K562 (cell line): ENCODE measurements around the gene ADGRA1. TPM values are rescaled to one million over a fixed set of nuclear protein-coding genes. Genes with fewer than 3 reads are reported as not detected.

Experiments
- ATF1 ChIP-seq, 2 experiments: fragments of 450-650 bp in 1 of 2; IDR thresholded peaks; 2 replicates each; pipeline ENCODE4 v1.6.1; 2016; ENCODE audit warnings: missing compliant biosample characterization in 1 of 2, missing genetic modification characterization in 1 of 2
- CC2D1A ChIP-seq: fragments of 450-650 bp; IDR thresholded peaks from 2 replicates; pipeline ENCODE4 v1.6.1; 2017; ENCODE audit warnings: mild to moderate bottlenecking
- EHMT2 ChIP-seq: fragments of 450-650 bp; IDR thresholded peaks from 2 replicates; pipeline ENCODE4 v1.6.1; 2018; ENCODE audit warnings: antibody characterized with exemption
- LEF1 ChIP-seq: fragments of 450-650 bp; IDR thresholded peaks from 2 replicates; pipeline ENCODE4 v1.6.1; 2016; ENCODE audit warnings: mild to moderate bottlenecking
- RCOR1 ChIP-seq, 2 experiments: IDR thresholded peaks; 2 replicates each; pipeline ENCODE4 v1.6.1; 2012; ENCODE audit warnings: low read depth in 2 of 2, low read length in 2 of 2, borderline replicate concordance in 1 of 2, improper control_type of control experiment in 1 of 2
- ZBTB17 ChIP-seq: fragments of 450-650 bp; formaldehyde crosslinking; IDR thresholded peaks from 2 replicates; pipeline ENCODE4 v1.4.0; 2020; ENCODE audit warnings: mild to moderate bottlenecking
- ZNF589 ChIP-seq: fragments of 200-800 bp; sonication (Bioruptor generic); IDR thresholded peaks from 2 replicates; pipeline ENCODE4 v1.6.1; 2016; ENCODE audit warnings: low read depth, missing genetic modification characterization, missing compliant biosample characterization
- polyA plus RNA-seq, 8 experiments: library from polyadenylated mRNA; depleted of rRNA in 4 of 8; stranded (reverse) in 5 of 8; unstranded in 3 of 8; fragments of >200 nt; fragmentation: Nextera tagmentation in 2 of 8; fragmentation: Illumina TruSeq in 1 of 8; extraction: Ambion mirVana in 2 of 8; extraction: Trizol in 1 of 8; gene quantifications; 2 replicates each; pipeline versions ENCODE4 v1.2.1 to v1.2.3, GENCODE V29; 2011 to 2014; ENCODE audit warnings: inconsistent platforms in 1 of 8, missing spikeins in 1 of 8
- total RNA-seq, 7 experiments: library from RNA; depleted of rRNA in 6 of 7; stranded (reverse); fragments of >200 nt in 6 of 7; fragmentation: Illumina TruSeq in 2 of 7; extraction: Trizol in 2 of 7; gene quantifications; 2 replicates each; pipeline versions ENCODE4 v1.2.1 to v1.2.3, GENCODE V29; 2011 to 2021; ENCODE audit warnings: low replicate concordance in 1 of 7
- TF ChIP-seq, protein P1 (sequence below): fragments of 450-650 bp; formaldehyde crosslinking; IDR thresholded peaks from 2 replicates; pipeline ENCODE4 v1.4.0; 2022; ENCODE audit warnings: mild to moderate bottlenecking, moderate library complexity
- TF ChIP-seq, protein P2 (sequence below): fragments of 200-800 bp; sonication (Bioruptor generic); IDR thresholded peaks from 2 replicates; pipeline ENCODE4 v1.6.1; 2017; ENCODE audit warnings: missing genetic modification characterization, missing compliant biosample characterization
- TF ChIP-seq, protein P3 (sequence below), 2 experiments: fragments of 450-650 bp in 1 of 2; sonication (generic) in 1 of 2; formaldehyde crosslinking in 1 of 2; IDR thresholded peaks in 1 of 2; conservative IDR thresholded peaks in 1 of 2; 2 replicates each; pipeline versions ENCODE4 v1.6.1 to v1.8.1; 2016 to 2023; ENCODE audit warnings: mild to moderate bottlenecking in 2 of 2, moderate library complexity in 2 of 2, inconsistent platforms in 1 of 2, missing genetic modification reagents in 1 of 2
- TF ChIP-seq, protein P4 (sequence below), 2 experiments: fragments of 450-650 bp; IDR thresholded peaks; 2 replicates each; pipeline ENCODE4 v1.6.1; 2016; ENCODE audit warnings: mild to moderate bottlenecking in 2 of 2, borderline replicate concordance in 1 of 2, low read depth in 1 of 2, moderate library complexity in 1 of 2
- TF ChIP-seq, protein P5 (sequence below): fragments of 250-450 bp; sonication (Bioruptor Pico); IDR thresholded peaks from 2 replicates; pipeline ENCODE4 v1.8.0; 2021; ENCODE audit warnings: moderate library complexity, mild to moderate bottlenecking, inconsistent platforms
- TF ChIP-seq, protein P6 (sequence below): fragments of 200-800 bp; sonication (Bioruptor generic); IDR thresholded peaks from 2 replicates; pipeline ENCODE4 v1.6.1; 2017; ENCODE audit warnings: missing genetic modification characterization, missing compliant biosample characterization

ADGRA1 gene
- total and polyA plus RNA-seq, 9 of the 15 experiments (the other 6 are each of a cell fraction or from before 2014, with no cell fraction given): not detected

DNA sequence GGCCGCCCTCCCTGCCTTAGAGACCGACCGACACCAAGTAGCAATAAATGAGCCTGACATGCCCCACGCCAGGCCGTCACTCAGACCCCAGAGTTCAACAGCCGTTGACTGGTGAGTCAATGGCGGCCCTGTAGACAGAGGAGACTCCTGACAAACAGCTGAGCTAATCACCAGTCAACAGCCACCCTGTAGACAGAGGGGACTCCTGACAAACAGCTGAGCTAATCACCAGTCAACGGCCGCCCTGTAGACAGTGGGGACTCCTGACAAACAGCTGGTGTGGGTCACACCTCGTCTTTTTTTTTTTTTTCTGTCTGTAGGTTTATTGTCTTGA, 55.4 kb downstream of the ADGRA1 start (continued):
- TF ChIP-seq, protein P1, sequence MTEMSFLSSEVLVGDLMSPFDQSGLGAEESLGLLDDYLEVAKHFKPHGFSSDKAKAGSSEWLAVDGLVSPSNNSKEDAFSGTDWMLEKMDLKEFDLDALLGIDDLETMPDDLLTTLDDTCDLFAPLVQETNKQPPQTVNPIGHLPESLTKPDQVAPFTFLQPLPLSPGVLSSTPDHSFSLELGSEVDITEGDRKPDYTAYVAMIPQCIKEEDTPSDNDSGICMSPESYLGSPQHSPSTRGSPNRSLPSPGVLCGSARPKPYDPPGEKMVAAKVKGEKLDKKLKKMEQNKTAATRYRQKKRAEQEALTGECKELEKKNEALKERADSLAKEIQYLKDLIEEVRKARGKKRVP: peak; percentile 60; the same call in 1 of the 2 replicates
- TF ChIP-seq, protein P2, sequence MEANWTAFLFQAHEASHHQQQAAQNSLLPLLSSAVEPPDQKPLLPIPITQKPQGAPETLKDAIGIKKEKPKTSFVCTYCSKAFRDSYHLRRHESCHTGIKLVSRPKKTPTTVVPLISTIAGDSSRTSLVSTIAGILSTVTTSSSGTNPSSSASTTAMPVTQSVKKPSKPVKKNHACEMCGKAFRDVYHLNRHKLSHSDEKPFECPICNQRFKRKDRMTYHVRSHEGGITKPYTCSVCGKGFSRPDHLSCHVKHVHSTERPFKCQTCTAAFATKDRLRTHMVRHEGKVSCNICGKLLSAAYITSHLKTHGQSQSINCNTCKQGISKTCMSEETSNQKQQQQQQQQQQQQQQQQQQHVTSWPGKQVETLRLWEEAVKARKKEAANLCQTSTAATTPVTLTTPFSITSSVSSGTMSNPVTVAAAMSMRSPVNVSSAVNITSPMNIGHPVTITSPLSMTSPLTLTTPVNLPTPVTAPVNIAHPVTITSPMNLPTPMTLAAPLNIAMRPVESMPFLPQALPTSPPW (CRISPR knock-in tag): peak; percentile 50
- TF ChIP-seq RCOR1 (IDR thresholded peaks at IDR 0.05; ENCODE audit: borderline replicate concordance in 1 of 2, low read depth in 2 of 2, low read length in 2 of 2) (peak in 1 of 2 experiments; percentile 20; a peak in 1 of 4 replicates), ZNF589 (CRISPR knock-in tag) (peak; percentile 92), CC2D1A (peak; percentile 43; the same call in 1 of the 2 replicates), ZBTB17 (CRISPR knock-in tag) (no peak), LEF1 (peak; percentile 31; the same call in 1 of the 2 replicates), EHMT2 (peak; percentile 55; the same call in 1 of the 2 replicates), ATF1 (CRISPR knock-in tag; IDR thresholded peaks at IDR 0.05) (no peak), ATF1 (tag; IDR thresholded peaks at IDR 0.05) (no peak)
- TF ChIP-seq, protein P3, sequence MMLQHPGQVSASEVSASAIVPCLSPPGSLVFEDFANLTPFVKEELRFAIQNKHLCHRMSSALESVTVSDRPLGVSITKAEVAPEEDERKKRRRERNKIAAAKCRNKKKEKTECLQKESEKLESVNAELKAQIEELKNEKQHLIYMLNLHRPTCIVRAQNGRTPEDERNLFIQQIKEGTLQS (IDR thresholded peaks at IDR 0.05): peak; percentile 61; the same call in 1 of the 2 replicates
- TF ChIP-seq, protein P3 (CRISPR knock-in tag; conservative IDR thresholded peaks at IDR 0.05): no peak
- TF ChIP-seq, protein P4, sequence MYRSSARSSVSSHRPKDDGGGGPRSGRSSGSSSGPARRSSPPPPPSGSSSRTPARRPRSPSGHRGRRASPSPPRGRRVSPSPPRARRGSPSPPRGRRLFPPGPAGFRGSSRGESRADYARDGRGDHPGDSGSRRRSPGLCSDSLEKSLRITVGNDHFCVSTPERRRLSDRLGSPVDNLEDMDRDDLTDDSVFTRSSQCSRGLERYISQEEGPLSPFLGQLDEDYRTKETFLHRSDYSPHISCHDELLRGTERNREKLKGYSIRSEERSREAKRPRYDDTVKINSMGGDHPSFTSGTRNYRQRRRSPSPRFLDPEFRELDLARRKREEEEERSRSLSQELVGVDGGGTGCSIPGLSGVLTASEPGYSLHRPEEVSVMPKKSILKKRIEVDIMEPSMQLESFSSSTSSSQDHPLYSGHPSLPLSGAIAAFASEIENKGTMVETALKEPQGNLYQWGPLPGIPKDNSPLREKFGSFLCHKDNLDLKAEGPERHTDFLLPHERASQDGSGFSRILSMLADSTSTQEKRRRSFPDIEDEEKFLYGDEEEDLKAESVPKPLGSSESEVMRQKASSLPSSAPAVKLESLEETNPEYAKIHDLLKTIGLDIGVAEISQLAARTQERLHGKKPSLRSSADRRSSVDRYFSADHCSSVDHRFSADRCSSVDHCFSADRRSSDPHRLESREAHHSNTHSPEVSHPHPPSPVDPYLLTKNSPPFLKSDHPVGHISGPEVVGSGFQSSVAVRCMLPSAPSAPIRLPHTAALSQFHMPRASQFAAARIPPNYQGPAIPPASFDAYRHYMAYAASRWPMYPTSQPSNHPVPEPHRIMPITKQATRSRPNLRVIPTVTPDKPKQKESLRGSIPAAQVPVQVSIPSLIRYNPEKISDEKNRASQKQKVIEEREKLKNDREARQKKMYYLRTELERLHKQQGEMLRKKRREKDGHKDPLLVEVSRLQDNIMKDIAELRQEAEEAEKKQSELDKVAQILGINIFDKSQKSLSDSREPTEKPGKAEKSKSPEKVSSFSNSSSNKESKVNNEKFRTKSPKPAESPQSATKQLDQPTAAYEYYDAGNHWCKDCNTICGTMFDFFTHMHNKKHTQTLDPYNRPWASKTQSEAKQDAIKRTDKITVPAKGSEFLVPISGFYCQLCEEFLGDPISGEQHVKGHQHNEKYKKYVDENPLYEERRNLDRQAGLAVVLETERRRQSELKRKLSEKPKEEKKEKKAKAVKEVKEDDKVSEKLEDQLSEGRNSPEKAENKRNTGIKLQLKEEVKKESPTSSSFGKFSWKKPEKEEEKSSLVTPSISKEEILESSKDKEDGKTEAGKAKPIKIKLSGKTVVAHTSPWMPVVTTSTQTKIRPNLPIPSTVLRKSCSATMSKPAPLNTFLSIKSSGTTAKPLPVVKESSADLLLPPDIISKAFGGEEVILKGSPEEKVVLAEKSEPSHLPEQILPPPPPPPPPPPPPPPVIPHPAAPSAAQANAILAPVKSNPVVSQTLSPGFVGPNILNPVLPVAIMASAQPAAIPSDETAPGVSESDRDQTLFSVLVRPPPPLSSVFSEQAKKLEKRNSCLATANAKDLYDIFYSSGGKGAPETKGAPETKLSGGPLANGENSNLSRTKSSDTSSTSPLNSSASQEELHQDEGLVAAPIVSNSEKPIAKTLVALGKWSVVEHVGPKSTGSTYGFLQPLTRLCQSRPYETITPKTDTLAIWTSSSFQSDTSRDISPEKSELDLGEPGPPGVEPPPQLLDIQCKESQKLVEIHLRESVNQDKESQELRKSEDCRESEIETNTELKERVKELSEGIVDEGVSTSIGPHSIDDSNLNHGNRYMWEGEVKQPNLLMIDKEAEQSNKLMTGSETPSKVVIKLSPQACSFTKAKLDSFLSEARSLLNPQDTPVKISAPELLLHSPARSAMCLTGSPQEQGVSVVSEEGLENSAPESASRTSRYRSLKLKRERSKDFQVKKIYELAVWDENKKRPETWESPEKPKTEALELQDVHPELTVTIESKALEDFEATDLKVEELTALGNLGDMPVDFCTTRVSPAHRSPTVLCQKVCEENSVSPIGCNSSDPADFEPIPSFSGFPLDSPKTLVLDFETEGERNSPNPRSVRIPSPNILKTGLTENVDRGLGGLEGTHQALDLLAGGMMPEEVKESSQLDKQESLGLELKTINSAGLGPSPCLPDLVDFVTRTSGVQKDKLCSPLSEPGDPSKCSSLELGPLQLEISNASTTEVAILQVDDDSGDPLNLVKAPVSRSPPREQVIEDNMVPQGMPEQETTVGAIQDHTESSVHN (IDR thresholded peaks at IDR 0.05; ENCODE audit: borderline replicate concordance in 1 of 2, low read depth in 1 of 2): peak in 1 of 2 experiments; percentile 100; a peak in 2 of 4 replicates
- TF ChIP-seq, protein P5, sequence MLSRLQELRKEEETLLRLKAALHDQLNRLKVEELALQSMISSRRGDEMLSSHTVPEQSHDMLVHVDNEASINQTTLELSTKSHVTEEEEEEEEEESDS (CRISPR knock-in tag): no peak
- TF ChIP-seq, protein P6, sequence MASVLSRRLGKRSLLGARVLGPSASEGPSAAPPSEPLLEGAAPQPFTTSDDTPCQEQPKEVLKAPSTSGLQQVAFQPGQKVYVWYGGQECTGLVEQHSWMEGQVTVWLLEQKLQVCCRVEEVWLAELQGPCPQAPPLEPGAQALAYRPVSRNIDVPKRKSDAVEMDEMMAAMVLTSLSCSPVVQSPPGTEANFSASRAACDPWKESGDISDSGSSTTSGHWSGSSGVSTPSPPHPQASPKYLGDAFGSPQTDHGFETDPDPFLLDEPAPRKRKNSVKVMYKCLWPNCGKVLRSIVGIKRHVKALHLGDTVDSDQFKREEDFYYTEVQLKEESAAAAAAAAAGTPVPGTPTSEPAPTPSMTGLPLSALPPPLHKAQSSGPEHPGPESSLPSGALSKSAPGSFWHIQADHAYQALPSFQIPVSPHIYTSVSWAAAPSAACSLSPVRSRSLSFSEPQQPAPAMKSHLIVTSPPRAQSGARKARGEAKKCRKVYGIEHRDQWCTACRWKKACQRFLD (CRISPR knock-in tag): peak; percentile 45; the same call in 1 of the 2 replicates
